ENCODE results near the gene UQCR11.

Gene UQCR11

GRCh38 chr19:1563251-1563650 is 42.0 kb downstream of the UQCR11 start:
- no peak for DNase-seq

GRCh38 chr19:1561236-1561842 is 43.9 kb downstream of the UQCR11 start:
- DNase-seq: no peak

GRCh38 chr19:1560286-1560882 is 44.9 kb downstream of the UQCR11 start:
- no peak for DNase-seq

- DNase-seq: no peak
These were observed 46.7 kb downstream of the UQCR11 start for GRCh38 chr19:1558552-1558951.

- no peak for DNase-seq
These were observed 48.7 kb downstream of the UQCR11 start for GRCh38 chr19:1556390-1557070.

GRCh38 chr19:1555487-1556389 is 49.5 kb downstream of the UQCR11 start:
- no peak for DNase-seq

- no peak for DNase-seq
These were observed 50.3 kb downstream of the UQCR11 start for GRCh38 chr19:1554968-1555367.

- DNase-seq: no peak
These were observed 51.8 kb downstream of the UQCR11 start for GRCh38 chr19:1553415-1553814.

- DNase-seq: no peak
These were observed 53.9 kb downstream of the UQCR11 start for GRCh38 chr19:1551068-1552040.

- no peak for DNase-seq
These were observed 55.8 kb downstream of the UQCR11 start for GRCh38 chr19:1549332-1549945.

Data from NCI-H510A treated with DMSO at 0.1 percent for 48 hours (cell line).